Testis (tissue), 3 donors: ENCODE results near the gene GRK3. TPM values are rescaled to one million over a fixed set of nuclear protein-coding genes. Genes with fewer than 3 reads are reported as not detected.
A peak's percentile ranks its signal among the peaks of the same experiment; 100 is the strongest.

Experiments
- DNase-seq: peaks from one replicate; pipeline ENCODE4 v3.0.0-alpha.2; 2019
- H3K27ac ChIP-seq, 2 donors: fragments of 200-600 bp; sonication (generic); one replicate each; pipeline ENCODE4 v1.5.1; 2019
- H3K27me3 ChIP-seq: fragments of 200-600 bp; sonication (generic); one replicate; pipeline ENCODE4 v1.5.1; 2019
- H3K36me3 ChIP-seq: fragments of 200-600 bp; sonication (generic); one replicate; pipeline ENCODE4 v1.5.1; 2017; ENCODE audit warnings: low read depth; ENCODE audit errors: missing control alignments
- H3K4me1 ChIP-seq: fragments of 200-600 bp; sonication (generic); one replicate; pipeline ENCODE4 v1.5.1; 2019
- H3K4me3 ChIP-seq, 2 donors: fragments of 200-600 bp; sonication (generic); one replicate each; pipeline ENCODE4 v1.5.1; 2017 to 2019
- H3K9me3 ChIP-seq: fragments of 200-600 bp; sonication (generic); one replicate; pipeline ENCODE4 v1.5.1; 2017
- POLR2A ChIP-seq: fragments of 450-650 bp; IDR thresholded peaks from one replicate; pipeline ENCODE4 v1.6.1; 2017; ENCODE audit warnings: antibody characterized with exemption, mild to moderate bottlenecking, moderate library complexity
- WGBS, 2 donors: methylation state at CpG; one replicate each; pipeline ENCODE4 v1.1.5; 2018; 5-methylcytosine and 5-hydroxymethylcytosine counted together
- intact Hi-C: fragments of 100-400 bp; cut with DNase I; formaldehyde crosslinking; loops from one replicate; pipeline ENCODE4 v1.15.1; 2023; ENCODE audit warnings: low total_unique reads
- polyA plus RNA-seq: library from polyadenylated mRNA; stranded (reverse); fragments of 350-450 nt; fragmentation: Illumina TruSeq; extraction: RNeasy Lipid Tissue Mini Kit (QIAGEN cat#74804); gene quantifications from one replicate; pipeline ENCODE4 v1.2.3, GENCODE V29; 2014; ENCODE audit warnings: low read depth, low replicate concordance; ENCODE audit not compliant: insufficient read depth
- total RNA-seq, 2 donors: library from RNA; depleted of rRNA; stranded (reverse); fragments of >200 nt; gene quantifications; one replicate each; pipeline ENCODE4 v1.2.3, GENCODE V29; 2016
- TF ChIP-seq, protein P1 (sequence below), 3 experiments: fragments of 450-650 bp in 2 of 3; fragments of 200-600 bp in 1 of 3; sonication (generic) in 1 of 3; IDR thresholded peaks; one replicate each; pipeline ENCODE4 v1.5.1; 2016 to 2019; ENCODE audit warnings: antibody characterized with exemption in 3 of 3, mild to moderate bottlenecking in 2 of 3, moderate library complexity in 1 of 3

Gene GRK3
- total and polyA plus RNA-seq, 3 donors from 2014 or later = 10.9 to 46.0 (median 12.8) TPM

DNA sequence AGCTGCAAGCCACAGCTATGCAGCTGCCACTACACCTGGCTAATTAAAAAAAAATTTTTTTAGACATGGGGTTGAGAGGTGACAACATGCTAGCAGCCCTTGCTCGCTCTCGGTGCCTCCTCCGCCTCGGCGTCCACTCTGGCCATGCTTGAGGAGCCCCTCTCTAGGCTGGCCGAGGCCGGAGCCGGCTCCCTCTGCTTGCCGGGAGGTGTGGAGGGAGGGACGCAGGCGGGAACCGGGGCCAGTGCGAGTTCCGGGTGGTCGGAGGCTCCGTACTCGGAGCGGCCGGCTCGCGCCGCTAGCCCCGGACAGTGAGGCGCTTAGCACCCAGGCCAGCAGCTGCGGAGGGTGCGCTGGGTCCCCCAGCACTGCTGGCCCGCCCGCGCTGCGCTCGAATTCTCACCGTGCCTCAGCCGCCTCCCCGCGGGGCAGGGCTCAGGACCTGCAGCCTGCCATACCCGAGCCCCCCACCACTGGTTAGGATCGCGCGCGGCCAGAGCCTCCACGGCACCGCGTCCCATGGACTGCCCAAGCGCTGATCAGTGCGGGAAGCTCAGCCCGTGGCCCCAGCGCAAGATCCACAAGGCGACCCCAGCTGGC is 188.2 kb downstream of the GRK3 start:
- H3K27ac ChIP-seq = no peak overlapping the region
- peak overlapping the region; percentile 24 to 48 for H3K4me3 ChIP-seq
- no peaks in the 10 kb centered on the region for H3K4me1 ChIP-seq
- no peaks in the 10 kb centered on the region for H3K36me3 ChIP-seq
- intact Hi-C loops = no loop called here
- TF ChIP-seq POLR2A = no peak
- TF ChIP-seq, protein P1, sequence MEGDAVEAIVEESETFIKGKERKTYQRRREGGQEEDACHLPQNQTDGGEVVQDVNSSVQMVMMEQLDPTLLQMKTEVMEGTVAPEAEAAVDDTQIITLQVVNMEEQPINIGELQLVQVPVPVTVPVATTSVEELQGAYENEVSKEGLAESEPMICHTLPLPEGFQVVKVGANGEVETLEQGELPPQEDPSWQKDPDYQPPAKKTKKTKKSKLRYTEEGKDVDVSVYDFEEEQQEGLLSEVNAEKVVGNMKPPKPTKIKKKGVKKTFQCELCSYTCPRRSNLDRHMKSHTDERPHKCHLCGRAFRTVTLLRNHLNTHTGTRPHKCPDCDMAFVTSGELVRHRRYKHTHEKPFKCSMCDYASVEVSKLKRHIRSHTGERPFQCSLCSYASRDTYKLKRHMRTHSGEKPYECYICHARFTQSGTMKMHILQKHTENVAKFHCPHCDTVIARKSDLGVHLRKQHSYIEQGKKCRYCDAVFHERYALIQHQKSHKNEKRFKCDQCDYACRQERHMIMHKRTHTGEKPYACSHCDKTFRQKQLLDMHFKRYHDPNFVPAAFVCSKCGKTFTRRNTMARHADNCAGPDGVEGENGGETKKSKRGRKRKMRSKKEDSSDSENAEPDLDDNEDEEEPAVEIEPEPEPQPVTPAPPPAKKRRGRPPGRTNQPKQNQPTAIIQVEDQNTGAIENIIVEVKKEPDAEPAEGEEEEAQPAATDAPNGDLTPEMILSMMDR (IDR thresholded peaks at IDR 0.05) = no peak
- no peaks in the 10 kb centered on the region for H3K9me3 ChIP-seq
- WGBS, 2 donors = 52 to 74% methylated on average over 13 to 48 of the region's 48 CpGs
- no peaks in the 10 kb centered on the region for H3K27me3 ChIP-seq
- no peak for DNase-seq

DNA sequence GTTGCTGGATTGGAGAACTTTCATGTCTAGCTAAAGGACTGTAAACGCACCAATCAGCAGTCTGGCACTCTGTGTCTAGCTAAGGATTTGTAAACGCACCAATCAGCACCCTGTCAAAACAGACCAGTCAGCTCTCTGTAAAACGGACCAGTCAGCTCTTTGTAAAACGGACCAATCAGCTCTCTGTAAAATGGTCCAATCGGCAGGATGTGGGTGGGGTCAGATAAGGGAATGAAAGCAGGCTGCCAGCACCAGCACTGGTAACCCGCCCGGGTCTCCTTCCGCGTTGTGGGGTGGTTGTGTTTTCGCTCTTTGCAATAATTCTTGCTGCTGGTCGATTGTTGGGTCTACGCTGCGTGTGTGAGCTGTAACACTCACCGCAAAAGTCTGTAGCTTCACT is 188.8 kb downstream of the GRK3 start:
- TF ChIP-seq, protein P1 (IDR thresholded peaks at IDR 0.05) = no peak
- TF ChIP-seq POLR2A = no peak
- no peak overlapping the region for H3K27ac ChIP-seq
- intact Hi-C loops = no loop called here
- H3K4me3 ChIP-seq = peak overlapping the region; percentile 24 to 48
- DNase-seq = peak; percentile 88
- no peaks in the 10 kb centered on the region for H3K27me3 ChIP-seq
- 65 to 79% methylated on average over 14 of the region's 14 CpGs for WGBS, 2 donors
- no peaks in the 10 kb centered on the region for H3K9me3 ChIP-seq
- H3K36me3 ChIP-seq = no peaks in the 10 kb centered on the region
- no peaks in the 10 kb centered on the region for H3K4me1 ChIP-seq

DNA sequence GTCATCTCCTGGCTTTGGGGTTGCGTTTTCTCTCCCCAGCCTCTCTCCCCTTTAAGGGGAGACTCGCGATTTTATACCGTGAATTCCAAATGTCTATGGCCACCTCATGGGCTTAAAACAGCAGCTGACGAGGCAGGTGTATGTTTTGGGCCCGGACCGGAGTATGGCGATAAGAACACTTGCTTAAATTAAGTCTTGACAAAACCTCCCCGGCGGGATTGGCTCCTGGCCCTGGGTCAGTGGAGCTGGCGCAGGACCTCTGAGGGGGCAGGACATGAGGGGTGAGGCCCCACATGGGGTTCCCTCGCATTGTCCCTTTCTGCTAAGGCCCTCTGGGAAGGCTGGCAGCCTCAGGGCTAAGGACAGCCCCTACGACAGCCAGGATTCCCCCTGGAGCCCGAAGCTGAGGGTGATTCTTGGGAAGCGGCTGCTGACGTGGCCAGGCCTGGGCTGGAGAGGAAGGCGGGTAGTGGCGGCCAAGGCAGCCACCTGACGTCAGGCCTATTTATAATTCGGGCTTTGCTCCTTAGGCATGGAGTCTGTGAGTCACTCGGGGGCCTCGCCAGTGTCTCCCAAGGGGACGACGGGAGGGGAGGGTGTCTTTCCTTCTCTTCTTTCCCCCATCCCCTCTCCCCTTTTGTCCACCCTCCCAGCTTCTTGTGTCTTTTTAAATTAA is 190.2 kb downstream of the GRK3 start:
- Histone ChIP-seq H3K4me3 (peak overlapping the region in 1 of 2 donors; percentile 36), H3K36me3 (no peaks in the 10 kb centered on the region), H3K27me3 (no peaks in the 10 kb centered on the region), H3K27ac (no peak overlapping the region), H3K4me1 (no peaks in the 10 kb centered on the region), H3K9me3 (no peaks in the 10 kb centered on the region)
- DNase-seq = no peak
- 61 to 64% methylated on average over 21 to 24 of the region's 24 CpGs for WGBS, 2 donors
- no peak for TF ChIP-seq POLR2A
- TF ChIP-seq, protein P1 (IDR thresholded peaks at IDR 0.05) = no peak
- intact Hi-C loops = no loop called here

DNA sequence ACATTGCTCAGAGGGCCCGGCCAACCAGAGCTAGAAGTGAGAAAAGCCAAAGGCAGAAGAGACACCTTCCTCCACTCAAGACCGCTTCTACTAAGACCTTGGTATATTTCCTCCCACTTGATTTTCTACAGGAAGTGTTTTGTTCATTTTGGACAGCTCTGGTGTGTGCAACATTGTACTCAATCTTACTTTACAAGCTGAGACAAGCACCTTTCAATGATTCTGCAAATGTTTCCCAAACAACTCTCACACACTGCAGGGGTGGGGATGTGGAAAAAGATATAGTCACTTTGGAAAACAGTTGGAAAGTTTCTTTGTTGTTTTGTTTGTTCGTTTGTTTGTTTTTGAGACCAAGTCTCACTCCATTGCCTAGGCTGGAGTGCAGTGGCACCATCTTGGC is 193.2 kb downstream of the GRK3 start:
- 41 to 49% methylated on average over 3 of the region's 3 CpGs for WGBS, 2 donors
- no peak for DNase-seq
- H3K4me3 ChIP-seq = no peak overlapping the region
- TF ChIP-seq, protein P1 (IDR thresholded peaks at IDR 0.05) = no peak
- no peak for TF ChIP-seq POLR2A
- no peaks in the 10 kb centered on the region for H3K9me3 ChIP-seq
- no peaks in the 10 kb centered on the region for H3K4me1 ChIP-seq
- no peak overlapping the region for H3K27ac ChIP-seq
- H3K27me3 ChIP-seq = no peaks in the 10 kb centered on the region
- intact Hi-C loops = no loop called here
- H3K36me3 ChIP-seq = no peaks in the 10 kb centered on the region

DNA sequence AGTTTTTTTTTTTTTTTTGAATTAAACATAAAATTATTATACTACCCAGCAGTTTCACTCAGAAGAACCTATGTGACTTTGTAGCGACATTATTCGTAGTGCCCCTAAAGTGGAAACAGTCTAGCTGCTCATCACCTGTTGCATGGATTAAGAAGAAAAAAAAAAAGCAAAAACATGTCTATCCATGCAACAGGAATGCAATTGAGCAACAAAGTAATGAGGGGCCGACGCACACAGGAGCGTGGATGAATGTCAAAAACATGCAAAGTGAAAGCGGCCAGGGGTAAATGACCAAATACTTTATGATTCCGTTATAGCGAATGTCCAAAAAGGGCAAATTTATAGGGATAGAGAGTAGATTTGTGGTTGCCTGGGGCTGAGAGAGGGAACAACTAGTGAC is 193.8 kb downstream of the GRK3 start:
- no peak overlapping the region for H3K4me3 ChIP-seq
- no peak for DNase-seq
- WGBS, 2 donors = 75 to 85% methylated on average over 8 of the region's 8 CpGs
- intact Hi-C loops = no loop called here
- no peaks in the 10 kb centered on the region for H3K27me3 ChIP-seq
- TF ChIP-seq POLR2A = no peak
- TF ChIP-seq, protein P1 (IDR thresholded peaks at IDR 0.05) = no peak
- no peaks in the 10 kb centered on the region for H3K9me3 ChIP-seq
- H3K27ac ChIP-seq = no peak overlapping the region
- H3K36me3 ChIP-seq = no peaks in the 10 kb centered on the region
- H3K4me1 ChIP-seq = no peaks in the 10 kb centered on the region
